Calu3 (cell line): ENCODE data around the gene XRN2. TPM values are rescaled to one million over a fixed set of nuclear protein-coding genes. Genes with fewer than 3 reads are reported as not detected.

Source experiments
- BruUV-seq: library from RNA; stranded (reverse); fragments of 400-500 nt; replicated peaks from 2 replicates; lab custom pipeline; 2021; lab: Mats Ljungman, UMichigan
- CTCF ChIA-PET: fragments of 300-600 bp; sonication (Branson Sonifier 250); formaldehyde crosslinking; loops from one replicate; lab custom pipeline; 2022; ENCODE audit warnings: antibody characterized with exemption; lab: Charles Lee
- DNase-seq: peaks from one replicate; pipeline ENCODE4 v3.0.0; 2022
- H3K27ac Mint-ChIP-seq: one replicate; pipeline ENCODE4 v1.8.0; 2022; ENCODE audit warnings: mixed read lengths; ENCODE audit not compliant: unreplicated experiment
- H3K27me3 Mint-ChIP-seq: one replicate; pipeline ENCODE4 v1.8.0; 2022; ENCODE audit warnings: mixed read lengths; ENCODE audit not compliant: unreplicated experiment
- H3K36me3 Mint-ChIP-seq: one replicate; pipeline ENCODE4 v1.8.0; 2022; ENCODE audit warnings: mild to moderate bottlenecking, moderate library complexity, mixed read lengths; ENCODE audit not compliant: insufficient read depth, unreplicated experiment
- H3K4me1 Mint-ChIP-seq: one replicate; pipeline ENCODE4 v1.8.0; 2022; ENCODE audit warnings: mild to moderate bottlenecking, low read depth, mixed read lengths; ENCODE audit not compliant: unreplicated experiment
- H3K4me3 Mint-ChIP-seq: one replicate; pipeline ENCODE4 v1.8.0; 2022; ENCODE audit warnings: mild to moderate bottlenecking, low read depth, moderate library complexity, mixed read lengths; ENCODE audit not compliant: unreplicated experiment
- H3K9me3 Mint-ChIP-seq: one replicate; pipeline ENCODE4 v1.8.0; 2022; ENCODE audit warnings: low read depth, mixed read lengths; ENCODE audit not compliant: unreplicated experiment
- CTCF ChIP-seq: fragments of 200-600 bp; IDR thresholded peaks from one replicate; pipeline ENCODE4 v1.8.0; 2022; ENCODE audit warnings: antibody characterized with exemption; ENCODE audit not compliant: unreplicated experiment
- intact Hi-C: fragments of 100-400 bp; cut with micrococcal nuclease; formaldehyde crosslinking; loops from one replicate; pipeline ENCODE4 v1.10.0; 2022; ENCODE audit not compliant: unreplicated experiment
- total RNA-seq: library from RNA; stranded (reverse); gene quantifications from 2 replicates; pipeline ENCODE4 v1.2.3, GENCODE V29; 2022

XRN2 gene
- total RNA-seq, 1 experiment from 2014 or later, result 24.7 TPM

GRCh38 chr20:21273755-21274386, 29.3 kb upstream of the XRN2 start:
- TF ChIP-seq CTCF, result no peak
- no peak overlapping the region for H3K4me3 Mint-ChIP-seq
- CTCF ChIA-PET, result no interaction called here
- H3K36me3 Mint-ChIP-seq, result no peaks in the 10 kb centered on the region
- no peak for DNase-seq
- no TSS peak for BruUV-seq
- H3K27ac Mint-ChIP-seq, result no peak overlapping the region
- H3K27me3 Mint-ChIP-seq, result peaks cover 12% of the 10 kb centered on the region
- H3K9me3 Mint-ChIP-seq, result no peaks in the 10 kb centered on the region
- intact Hi-C loops, result no loop called here
- H3K4me1 Mint-ChIP-seq, result no peaks in the 10 kb centered on the region

GRCh38 chr20:21278829-21279228, 24.3 kb upstream of the XRN2 start:
- Mint-ChIP-seq H3K27me3 (no peaks in the 10 kb centered on the region), H3K4me1 (no peaks in the 10 kb centered on the region), H3K9me3 (no peaks in the 10 kb centered on the region), H3K27ac (no peak overlapping the region), H3K36me3 (no peaks in the 10 kb centered on the region), H3K4me3 (no peak overlapping the region)
- BruUV-seq, result no TSS peak
- CTCF ChIA-PET, result no interaction called here
- intact Hi-C loops, result no loop called here
- no peak for TF ChIP-seq CTCF
- DNase-seq, result no peak

GRCh38 chr20:21279706-21280521, 23.2 kb upstream of the XRN2 start:
- no peak for TF ChIP-seq CTCF
- no peaks in the 10 kb centered on the region for H3K4me1 Mint-ChIP-seq
- no peak overlapping the region for H3K27ac Mint-ChIP-seq
- H3K9me3 Mint-ChIP-seq, result no peaks in the 10 kb centered on the region
- no TSS peak for BruUV-seq
- no peak for DNase-seq
- intact Hi-C loops, result no loop called here
- no peak overlapping the region for H3K4me3 Mint-ChIP-seq
- H3K36me3 Mint-ChIP-seq, result no peaks in the 10 kb centered on the region
- no peaks in the 10 kb centered on the region for H3K27me3 Mint-ChIP-seq
- CTCF ChIA-PET, result no interaction called here

GRCh38 chr20:21280522-21281016, 22.6 kb upstream of the XRN2 start:
- DNase-seq, result no peak
- no peaks in the 10 kb centered on the region for H3K4me1 Mint-ChIP-seq
- no peaks in the 10 kb centered on the region for H3K27me3 Mint-ChIP-seq
- no peaks in the 10 kb centered on the region for H3K36me3 Mint-ChIP-seq
- CTCF ChIA-PET, result no interaction called here
- H3K4me3 Mint-ChIP-seq, result no peak overlapping the region
- no peak for TF ChIP-seq CTCF
- no peaks in the 10 kb centered on the region for H3K9me3 Mint-ChIP-seq
- BruUV-seq, result no TSS peak
- no peak overlapping the region for H3K27ac Mint-ChIP-seq
- intact Hi-C loops, result no loop called here
